ENCODE data around the gene TLR6.
"Not testable (repeated sequence)": the region's sequence is repeated elsewhere in the genome, so short reads cannot be mapped to it uniquely, and the experiment has no call there.

The TLR6 gene

DNA sequence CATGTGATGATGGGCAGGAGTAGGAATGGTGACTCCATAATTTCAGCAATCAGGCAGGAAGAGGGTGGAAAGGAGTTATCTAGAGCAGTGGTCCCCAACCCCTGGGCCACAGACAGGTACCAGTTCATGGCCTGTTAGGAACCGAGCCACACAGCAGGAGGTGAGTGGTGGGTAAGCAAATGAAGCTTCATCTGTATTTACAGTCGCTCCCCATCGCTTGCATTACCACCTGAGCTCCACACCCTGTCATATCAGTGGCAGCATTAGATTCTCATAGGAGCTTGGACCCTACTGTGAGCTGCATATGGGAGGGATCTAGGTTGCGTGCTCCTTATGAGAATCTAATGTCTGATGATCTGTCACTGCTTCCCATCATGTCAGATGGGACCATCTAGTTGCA, 72.5 kb downstream of the TLR6 start:
- TF ChIP-seq, protein P1, sequence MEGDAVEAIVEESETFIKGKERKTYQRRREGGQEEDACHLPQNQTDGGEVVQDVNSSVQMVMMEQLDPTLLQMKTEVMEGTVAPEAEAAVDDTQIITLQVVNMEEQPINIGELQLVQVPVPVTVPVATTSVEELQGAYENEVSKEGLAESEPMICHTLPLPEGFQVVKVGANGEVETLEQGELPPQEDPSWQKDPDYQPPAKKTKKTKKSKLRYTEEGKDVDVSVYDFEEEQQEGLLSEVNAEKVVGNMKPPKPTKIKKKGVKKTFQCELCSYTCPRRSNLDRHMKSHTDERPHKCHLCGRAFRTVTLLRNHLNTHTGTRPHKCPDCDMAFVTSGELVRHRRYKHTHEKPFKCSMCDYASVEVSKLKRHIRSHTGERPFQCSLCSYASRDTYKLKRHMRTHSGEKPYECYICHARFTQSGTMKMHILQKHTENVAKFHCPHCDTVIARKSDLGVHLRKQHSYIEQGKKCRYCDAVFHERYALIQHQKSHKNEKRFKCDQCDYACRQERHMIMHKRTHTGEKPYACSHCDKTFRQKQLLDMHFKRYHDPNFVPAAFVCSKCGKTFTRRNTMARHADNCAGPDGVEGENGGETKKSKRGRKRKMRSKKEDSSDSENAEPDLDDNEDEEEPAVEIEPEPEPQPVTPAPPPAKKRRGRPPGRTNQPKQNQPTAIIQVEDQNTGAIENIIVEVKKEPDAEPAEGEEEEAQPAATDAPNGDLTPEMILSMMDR (IDR thresholded peaks at IDR 0.05; ENCODE audit: extremely low read depth, missing control alignments), result no peak
- no peak for DNase-seq (ENCODE audit: low spot score)

DNA sequence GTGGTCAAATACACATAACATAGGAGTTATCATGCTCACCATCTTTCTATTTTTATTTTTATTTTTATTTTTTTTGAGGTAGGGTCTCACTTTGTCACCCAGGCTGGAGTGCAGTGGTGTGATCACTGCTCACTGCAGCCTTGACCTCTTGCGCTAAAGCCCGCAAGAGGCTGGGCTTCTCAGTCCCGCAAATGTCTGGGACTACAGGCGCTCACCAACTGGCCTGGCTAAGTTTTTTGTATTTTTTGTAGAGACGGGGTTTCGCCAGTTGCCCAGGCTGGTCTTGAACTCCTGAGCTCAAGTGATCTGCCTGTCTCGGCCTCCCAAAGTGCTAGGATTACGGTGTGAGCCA, 73.5 kb downstream of the TLR6 start:
- TF ChIP-seq, protein P1 (IDR thresholded peaks at IDR 0.05; ENCODE audit: extremely low read depth, missing control alignments), result no peak

DNA sequence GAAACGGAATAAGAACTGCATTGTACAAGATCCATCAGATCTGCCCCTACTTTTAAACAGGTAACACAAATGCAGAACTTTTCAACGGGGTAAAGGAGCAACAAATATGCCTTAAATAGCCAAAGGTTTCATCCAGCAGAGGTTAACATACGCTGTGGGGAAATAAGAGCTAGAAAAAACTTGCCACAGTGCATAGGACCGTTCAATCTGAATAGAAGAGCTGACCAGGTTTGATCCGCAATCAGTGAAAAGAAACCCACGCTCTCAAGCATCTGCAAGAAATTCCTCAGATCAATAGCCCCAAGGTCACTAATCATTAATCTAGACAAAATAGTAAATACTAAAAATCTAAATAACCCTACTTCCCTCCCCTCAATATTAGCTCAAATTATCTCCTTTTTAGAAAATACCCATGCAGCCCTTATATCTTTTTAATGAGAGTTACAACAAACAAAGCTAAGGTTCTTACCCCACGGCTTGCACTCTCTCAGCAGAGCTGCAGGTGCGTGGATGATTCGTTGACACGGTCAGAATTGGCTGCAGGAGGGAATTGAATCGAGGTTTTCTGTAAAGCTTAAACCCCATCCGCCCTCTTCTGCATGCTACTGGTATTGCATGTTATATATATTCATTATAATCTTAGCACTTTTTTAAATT, 74.0 kb downstream of the TLR6 start, which contains the start of gene TLR10:
Gene TLR10, minus strand, starts transcription at position 539 of the 657 bp plus-strand sequence. CDS start 7,400 bp downstream, outside the sequence.
- DNase-seq (ENCODE audit: low spot score), result peak; percentile 54
- TF ChIP-seq, protein P1 (IDR thresholded peaks at IDR 0.05; ENCODE audit: extremely low read depth, missing control alignments), result peak; percentile 41

More for the DNA sequence above, 73.5 kb downstream of the TLR6 start:
- DNase-seq (ENCODE audit: low spot score), result no peak

- no peak for DNase-seq (ENCODE audit: low spot score)
- TF ChIP-seq, protein P1 (IDR thresholded peaks at IDR 0.05; ENCODE audit: extremely low read depth, missing control alignments), result no peak
Measured at GRCh38 chr4:38781854-38782261, 74.8 kb downstream of the TLR6 start.

DNA sequence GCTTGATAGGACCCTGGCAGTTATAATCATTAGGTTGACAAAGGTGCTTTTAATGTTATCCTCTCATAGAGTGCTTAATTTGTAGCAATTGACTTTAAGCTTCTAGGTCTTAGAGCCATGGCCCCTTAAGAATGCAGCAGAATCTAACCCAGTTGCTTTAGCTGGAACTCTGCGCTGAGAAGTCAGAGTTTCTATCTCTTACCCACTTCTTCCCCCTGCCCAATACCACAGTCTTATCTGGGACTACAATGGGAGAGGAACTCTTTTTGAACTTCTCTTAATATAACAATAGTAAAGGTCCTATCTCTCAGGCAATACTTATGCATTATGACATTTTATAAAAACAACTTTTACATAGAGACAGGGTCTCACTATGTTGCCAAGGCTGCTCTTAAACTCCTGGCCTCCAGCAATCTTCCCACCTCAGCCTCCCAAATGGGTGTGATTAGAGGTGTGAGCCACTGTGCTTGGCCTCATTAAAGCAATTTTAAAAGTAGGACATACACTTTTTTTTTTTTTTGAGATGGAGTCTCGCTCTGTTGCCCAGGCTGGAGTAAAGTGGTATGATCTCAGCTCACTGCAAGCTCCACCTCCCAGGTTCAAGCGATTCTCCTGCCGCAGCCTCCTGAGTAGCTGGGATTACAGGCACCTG, 75.7 kb downstream of the TLR6 start:
- DNase-seq (ENCODE audit: low spot score), result no peak
- TF ChIP-seq, protein P1 (IDR thresholded peaks at IDR 0.05; ENCODE audit: extremely low read depth, missing control alignments), result no peak

DNA sequence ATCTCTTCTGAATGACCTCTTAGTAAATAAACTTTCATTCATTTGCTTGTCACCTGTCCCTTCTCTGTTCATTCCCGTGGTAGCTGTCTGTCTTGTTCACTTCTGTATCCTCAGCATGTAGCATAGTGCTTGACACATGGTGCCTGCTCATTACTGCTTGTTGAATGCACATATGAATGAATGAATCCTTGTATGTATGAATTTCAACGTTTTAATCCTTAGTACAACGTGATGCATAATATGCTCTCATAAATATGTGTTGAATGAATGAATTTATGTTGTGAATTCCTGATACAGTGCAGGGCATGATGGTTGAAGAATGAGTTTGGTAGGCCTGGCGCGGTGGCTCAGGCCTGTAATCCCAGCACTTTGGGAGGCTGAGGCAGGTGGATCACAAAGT, 76.8 kb downstream of the TLR6 start:
- no peak for DNase-seq (ENCODE audit: low spot score)
- TF ChIP-seq, protein P1 (IDR thresholded peaks at IDR 0.05; ENCODE audit: extremely low read depth, missing control alignments), result no peak

DNA sequence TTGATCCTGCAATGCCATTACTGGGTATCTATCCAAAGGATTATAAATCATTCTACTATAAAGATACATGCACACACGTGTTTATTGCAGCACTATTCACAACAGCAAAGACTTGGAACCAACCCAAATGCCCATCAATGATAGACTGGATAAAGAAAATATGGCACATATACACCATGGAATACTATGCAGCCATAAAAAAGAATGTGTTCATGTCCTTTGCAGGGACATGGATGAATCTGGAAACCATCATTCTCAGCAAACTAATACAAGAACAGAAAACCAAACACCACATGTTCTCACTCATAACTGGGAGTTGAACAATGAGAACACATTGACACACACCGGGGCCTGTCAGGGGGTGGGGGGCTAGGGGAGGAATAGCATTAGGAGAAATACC, 78.7 kb downstream of the TLR6 start:
- not testable (repeated sequence) for DNase-seq (ENCODE audit: low spot score)

DNA sequence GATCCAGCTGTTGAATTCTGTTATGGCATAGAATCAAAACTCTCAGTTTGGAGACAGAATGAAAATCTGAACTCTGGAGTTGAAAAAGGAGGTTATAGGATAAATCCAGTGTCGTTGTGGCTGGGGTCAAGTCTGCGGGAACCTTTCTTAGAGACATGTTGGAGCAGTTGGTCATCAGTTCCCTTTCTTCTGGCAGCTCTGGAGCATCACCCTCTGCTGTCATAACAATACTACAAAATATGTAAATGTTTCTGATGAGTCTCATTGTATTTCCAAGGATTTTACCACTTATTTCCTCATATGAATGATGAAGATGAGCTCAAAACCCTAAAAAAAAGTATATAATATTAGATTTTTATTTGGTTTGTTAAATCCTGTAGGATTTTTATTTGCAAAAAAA, 81.3 kb downstream of the TLR6 start:
- no peak for DNase-seq (ENCODE audit: low spot score)
- TF ChIP-seq, protein P1 (IDR thresholded peaks at IDR 0.05; ENCODE audit: extremely low read depth, missing control alignments), result no peak

All from GM20000 (cell line).